HepG2 (cell line): ENCODE measurements around the gene NOVA2. TPM values are rescaled to one million over a fixed set of nuclear protein-coding genes. Genes with fewer than 3 reads are reported as not detected.

Source experiments
- ARHGAP35 ChIP-seq: sonication (generic); formaldehyde crosslinking; IDR thresholded peaks from 2 replicates; pipeline ENCODE4 v1.9.0; 2022; ENCODE audit warnings: mild to moderate bottlenecking, inconsistent platforms, moderate library complexity, missing genetic modification reagents, borderline replicate concordance
- CBX5 ChIP-seq: sonication (generic); formaldehyde crosslinking; IDR thresholded peaks from 2 replicates; pipeline ENCODE4 v1.4.0; 2020; ENCODE audit warnings: missing genetic modification reagents, borderline replicate concordance
- FIP1L1 ChIP-seq: fragments of 200-400 bp; formaldehyde crosslinking; IDR thresholded peaks from 2 replicates; pipeline ENCODE4 v1.6.1; 2018; ENCODE audit warnings: low read depth, mild to moderate bottlenecking, low read length, moderate library complexity, borderline replicate concordance; ENCODE audit not compliant: insufficient read depth
- GMEB1 ChIP-seq: sonication (generic); formaldehyde crosslinking; IDR thresholded peaks from 2 replicates; pipeline ENCODE4 v1.5.1; 2020; ENCODE audit warnings: missing genetic modification reagents, mild to moderate bottlenecking, borderline replicate concordance
- HNRNPK ChIP-seq: fragments of 200-400 bp; formaldehyde crosslinking; IDR thresholded peaks from 2 replicates; pipeline ENCODE4 v1.6.1; 2018; ENCODE audit warnings: low read length, low read depth, moderate library complexity, mild to moderate bottlenecking; ENCODE audit not compliant: poor library complexity, severe bottlenecking
- PRDM10 ChIP-seq: sonication (generic); formaldehyde crosslinking; IDR thresholded peaks from 2 replicates; pipeline ENCODE4 v1.4.0; 2020; ENCODE audit warnings: low read depth, missing genetic modification reagents
- RBM39 ChIP-seq: fragments of 200-400 bp; formaldehyde crosslinking; IDR thresholded peaks from one replicate; pipeline ENCODE4 v1.6.1; 2018; ENCODE audit warnings: antibody characterized with exemption, mild to moderate bottlenecking, low read depth, low read length; ENCODE audit not compliant: poor library complexity, severe bottlenecking
- RXRB ChIP-seq: IDR thresholded peaks from 2 replicates; pipeline ENCODE4 v1.6.1; 2016; ENCODE audit warnings: borderline replicate concordance, missing genetic modification reagents, missing compliant biosample characterization
- SALL2 ChIP-seq: sonication (generic); formaldehyde crosslinking; IDR thresholded peaks from 2 replicates; pipeline ENCODE4 v1.8.1; 2023; ENCODE audit warnings: mild to moderate bottlenecking, missing genetic modification reagents, inconsistent platforms
- THAP11 ChIP-seq: IDR thresholded peaks from 2 replicates; pipeline ENCODE4 v1.6.1; 2016; ENCODE audit warnings: missing biosample characterization, missing genetic modification reagents
- ZBTB25 ChIP-seq: IDR thresholded peaks from 2 replicates; pipeline ENCODE4 v1.6.1; 2018; ENCODE audit warnings: missing genetic modification reagents
- ZNF33B ChIP-seq: sonication (generic); formaldehyde crosslinking; IDR thresholded peaks from 2 replicates; pipeline ENCODE4 v1.5.1; 2020; ENCODE audit warnings: mild to moderate bottlenecking, missing genetic modification reagents
- ZNF530 ChIP-seq: sonication (generic); formaldehyde crosslinking; IDR thresholded peaks from 2 replicates; pipeline ENCODE4 v1.5.0; 2020; ENCODE audit warnings: low read depth, mild to moderate bottlenecking, missing genetic modification reagents
- ZNF770 ChIP-seq: sonication (generic); formaldehyde crosslinking; IDR thresholded peaks from 2 replicates; pipeline ENCODE4 v1.5.0; 2020; ENCODE audit warnings: mild to moderate bottlenecking, missing genetic modification reagents
- ZNF839 ChIP-seq: sonication (generic); formaldehyde crosslinking; IDR thresholded peaks from 2 replicates; pipeline ENCODE4 v1.4.0; 2020; ENCODE audit warnings: missing genetic modification reagents, mild to moderate bottlenecking, borderline replicate concordance
- polyA plus RNA-seq, 8 experiments: library from polyadenylated mRNA; depleted of rRNA in 3 of 8; stranded (reverse) in 7 of 8; unstranded in 1 of 8; fragments of >200 nt; fragmentation: Illumina TruSeq in 4 of 8; extraction: Trizol in 4 of 8; gene quantifications; 2 replicates each; pipeline versions ENCODE4 v1.2.1 to v1.2.3, GENCODE V29; 2011 to 2016; ENCODE audit warnings: low read depth in 4 of 8, missing spikeins in 1 of 8, mixed read lengths in 1 of 8; ENCODE audit not compliant: insufficient read depth in 1 of 8
- total RNA-seq, 5 experiments: library from RNA; depleted of rRNA; stranded (reverse); fragments of >200 nt; fragmentation: Illumina TruSeq; extraction: Trizol; gene quantifications; 2 replicates each; pipeline ENCODE4 v1.2.3, GENCODE V29; 2016; ENCODE audit warnings: low read depth in 1 of 5

NOVA2 gene
- total and polyA plus RNA-seq, 2 of the 13 experiments (the other 11 are each of a cell fraction or from before 2014, with no cell fraction given), result not detected

GRCh38 chr19:45902651-45903625, 70.7 kb downstream of the NOVA2 start (continued):
- TF ChIP-seq ZNF33B (CRISPR knock-in tag) (peak; percentile 45; the same call in 1 of the 2 replicates), ZBTB25 (CRISPR knock-in tag) (peak; percentile 58; the same call in 1 of the 2 replicates), RXRB (no peak), ZNF770 (no peak), THAP11 (CRISPR knock-in tag) (peak; percentile 83), HNRNPK (no peak), ZNF530 (CRISPR knock-in tag) (no peak), FIP1L1 (no peak), GMEB1 (peak; percentile 64; the same call in 1 of the 2 replicates), ARHGAP35 (peak; percentile 88), PRDM10 (CRISPR knock-in tag) (peak; percentile 67; the same call in 1 of the 2 replicates), CBX5 (peak; percentile 13; the same call in 1 of the 2 replicates), SALL2 (CRISPR knock-in tag) (0 out of 2 replicates have a peak, but pooled peaks have one; percentile 32), ZNF839 (CRISPR knock-in tag) (peak; percentile 74; the same call in 1 of the 2 replicates), RBM39 (peak; percentile 51)
